Ovary (tissue), 3 donors: ENCODE results near the gene AFF1.

Source experiments
- EP300 ChIP-seq: sonication (generic); formaldehyde crosslinking; IDR thresholded peaks from one replicate; pipeline ENCODE4 v1.6.1; 2017; ENCODE audit warnings: antibody characterized with exemption
- POLR2A ChIP-seq: fragments of 450-650 bp; IDR thresholded peaks from one replicate; pipeline ENCODE4 v1.6.1; 2017; ENCODE audit warnings: antibody characterized with exemption, mild to moderate bottlenecking, moderate library complexity
- TF ChIP-seq, protein P1 (sequence below), 3 donors: fragments of 450-650 bp in 2 of 3; fragments of 200-600 bp in 1 of 3; IDR thresholded peaks; one replicate each; pipeline versions ENCODE4 v1.5.1 to v1.8.0; 2016 to 2022; ENCODE audit warnings: antibody characterized with exemption in 3 of 3, mild to moderate bottlenecking in 1 of 3
- donor health status: DM: no; HTN: no; CAD: no.

- TF ChIP-seq POLR2A (no peak), EP300 (no peak)
- TF ChIP-seq, protein P1, sequence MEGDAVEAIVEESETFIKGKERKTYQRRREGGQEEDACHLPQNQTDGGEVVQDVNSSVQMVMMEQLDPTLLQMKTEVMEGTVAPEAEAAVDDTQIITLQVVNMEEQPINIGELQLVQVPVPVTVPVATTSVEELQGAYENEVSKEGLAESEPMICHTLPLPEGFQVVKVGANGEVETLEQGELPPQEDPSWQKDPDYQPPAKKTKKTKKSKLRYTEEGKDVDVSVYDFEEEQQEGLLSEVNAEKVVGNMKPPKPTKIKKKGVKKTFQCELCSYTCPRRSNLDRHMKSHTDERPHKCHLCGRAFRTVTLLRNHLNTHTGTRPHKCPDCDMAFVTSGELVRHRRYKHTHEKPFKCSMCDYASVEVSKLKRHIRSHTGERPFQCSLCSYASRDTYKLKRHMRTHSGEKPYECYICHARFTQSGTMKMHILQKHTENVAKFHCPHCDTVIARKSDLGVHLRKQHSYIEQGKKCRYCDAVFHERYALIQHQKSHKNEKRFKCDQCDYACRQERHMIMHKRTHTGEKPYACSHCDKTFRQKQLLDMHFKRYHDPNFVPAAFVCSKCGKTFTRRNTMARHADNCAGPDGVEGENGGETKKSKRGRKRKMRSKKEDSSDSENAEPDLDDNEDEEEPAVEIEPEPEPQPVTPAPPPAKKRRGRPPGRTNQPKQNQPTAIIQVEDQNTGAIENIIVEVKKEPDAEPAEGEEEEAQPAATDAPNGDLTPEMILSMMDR (IDR thresholded peaks at IDR 0.05), result no peak
Measured at GRCh38 chr4:86967798-86968197, 33.0 kb downstream of the AFF1 start.
